ENCODE results near the gene FBXO30. TPM values are rescaled to one million over a fixed set of nuclear protein-coding genes. Genes with fewer than 3 reads are reported as not detected.
A peak's percentile ranks its signal among the peaks of the same experiment; 100 is the strongest.

The FBXO30 gene
- total RNA-seq (1 to 10 TPM; 7.5 to 8.0 TPM), polyA plus RNA-seq (1 to 10 TPM; 1.4 to 1.9 TPM)

- Histone ChIP-seq H3K27me3 (ENCODE audit: insufficient read depth, low read length) (no peaks in the 10 kb centered on the region), H3K27ac (ENCODE audit: low read depth, low read length) (peak within 1 kb of the TSS; percentile 86), H3K9me3 (ENCODE audit: control insufficient read depth in 1 of 2, low read length in 2 of 2) (no peaks in the 10 kb centered on the region), H3K4me3 (ENCODE audit: low read length in 2 of 2) (peak within 1 kb of the TSS; percentile 74 to 79), H3K36me3 (ENCODE audit: insufficient read depth, low read length) (no peaks in the 10 kb centered on the region), H3K4me1 (ENCODE audit: insufficient read depth, low read length) (peaks cover 51% of the 10 kb centered on the region)
- Mint-ChIP-seq H3K27me3 (no peaks in the 10 kb centered on the region), H3K4me1 (peaks cover 26 to 60% (median 30%) of the 10 kb centered on the region in 4 donors), H3K9me3 (no peaks in the 10 kb centered on the region), H3K36me3 (peaks cover 0 to 6% of the 10 kb centered on the region in 2 donors), H3K4me3 (peak within 1 kb of the TSS; percentile 93 to 98 (median 95)), H3K27ac (peak within 1 kb of the TSS; percentile 96 to 97 (median 96))
- peak; percentile 85 to 92 (median 88) for DNase-seq
- POLR2A ChIA-PET (ENCODE audit: partially characterized antibody) = interaction anchor here (0.7 to 3.0 kb wide), 12 partner anchors 9 to 150 kb away, joined by 3 to 49 read pairs (median 4); partner anchors contain the start of genes EPM2A and SHPRH
- intact Hi-C loops (cut with micrococcal nuclease) = loop anchor here (1.0 to 2.0 kb wide), 3 partner anchors 52 to 150 kb away; partner anchors contain the start of genes EPM2A and SHPRH
- CTCF ChIA-PET (ENCODE audit: partially characterized antibody) = interaction anchor here (0.5 to 2.1 kb wide), 9 partner anchors 9 to 965 kb away, joined by 3 to 12 read pairs (median 5); partner anchors contain the start of gene SHPRH
Measured at GRCh38 chr6:145814501-145815308, at the start of gene FBXO30. Gene FBXO30, minus strand, starts transcription at chr6:145814795. Its CDS starts 8,390 bp downstream, at chr6:145806405.

GRCh38 chr6:145863988-145864616 lies 49.5 kb upstream of the FBXO30 start:
- H3K27me3 ChIP-seq (ENCODE audit: insufficient read depth, low read length) = no peaks in the 10 kb centered on the region
- Mint-ChIP-seq H3K4me1 (peaks cover 31 to 44% (median 35%) of the 10 kb centered on the region in 4 donors), H3K27me3 (no peaks in the 10 kb centered on the region), H3K4me3 (no peak overlapping the region), H3K9me3 (peaks cover 0 to 8% (median 3%) of the 10 kb centered on the region in 8 donors), H3K27ac (peak overlapping the region in 1 of 7 donors; percentile 38), H3K36me3 (peaks cover 7 to 16% of the 10 kb centered on the region in 2 donors)
- POLR2A ChIA-PET (ENCODE audit: partially characterized antibody) = interaction anchor here (1.5 to 3.4 kb wide), 2 partner anchors 49 kb away, joined by 9 to 42 read pairs; partner anchors contain the start of gene FBXO30
- no peaks in the 10 kb centered on the region for H3K9me3 ChIP-seq (ENCODE audit: control insufficient read depth in 1 of 2, low read length in 2 of 2)
- H3K27ac ChIP-seq (ENCODE audit: low read depth, low read length) = no peak overlapping the region
- intact Hi-C loops (cut with micrococcal nuclease) = no loop called here
- H3K4me1 ChIP-seq (ENCODE audit: insufficient read depth, low read length) = peaks cover 38% of the 10 kb centered on the region
- no peak overlapping the region for H3K4me3 ChIP-seq (ENCODE audit: low read length in 2 of 2)
- DNase-seq = no peak
- CTCF ChIA-PET (ENCODE audit: partially characterized antibody) = interaction anchor here (3.0 kb wide), 1 partner anchor 49 kb away, joined by 12 read pairs; the partner anchor contains the start of gene FBXO30
- H3K36me3 ChIP-seq (ENCODE audit: insufficient read depth, low read length) = no peaks in the 10 kb centered on the region

- CTCF ChIA-PET (ENCODE audit: partially characterized antibody) = no interaction called here
Measured at GRCh38 chr6:145863366-145863765, 48.8 kb upstream of the FBXO30 start.

GRCh38 chr6:145860562-145860961 lies 46.0 kb upstream of the FBXO30 start:
- Mint-ChIP-seq H3K36me3 (peaks cover 15 to 31% of the 10 kb centered on the region in 2 donors), H3K27ac (no peak overlapping the region), H3K4me3 (no peak overlapping the region), H3K4me1 (peaks cover 9 to 15% (median 10%) of the 10 kb centered on the region in 4 donors), H3K27me3 (no peaks in the 10 kb centered on the region), H3K9me3 (peaks cover 0 to 8% (median 3%) of the 10 kb centered on the region in 8 donors)
- no peak overlapping the region for H3K4me3 ChIP-seq (ENCODE audit: low read length in 2 of 2)
- no peaks in the 10 kb centered on the region for H3K27me3 ChIP-seq (ENCODE audit: insufficient read depth, low read length)
- no peaks in the 10 kb centered on the region for H3K9me3 ChIP-seq (ENCODE audit: control insufficient read depth in 1 of 2, low read length in 2 of 2)
- DNase-seq = no peak
- intact Hi-C loops (cut with micrococcal nuclease) = no loop called here
- ChIA-PET POLR2A (ENCODE audit: partially characterized antibody) (no interaction called here), CTCF (ENCODE audit: partially characterized antibody) (no interaction called here)
- H3K27ac ChIP-seq (ENCODE audit: low read depth, low read length) = no peak overlapping the region
- no peaks in the 10 kb centered on the region for H3K36me3 ChIP-seq (ENCODE audit: insufficient read depth, low read length)
- H3K4me1 ChIP-seq (ENCODE audit: insufficient read depth, low read length) = peaks cover 11% of the 10 kb centered on the region

More at GRCh38 chr6:145863366-145863765, 48.8 kb upstream of the FBXO30 start:
- peaks cover 38% of the 10 kb centered on the region for H3K4me1 ChIP-seq (ENCODE audit: insufficient read depth, low read length)
- H3K4me3 ChIP-seq (ENCODE audit: low read length in 2 of 2) = no peak overlapping the region
- POLR2A ChIA-PET (ENCODE audit: partially characterized antibody) = interaction anchor here (1.5 kb wide), 1 partner anchor 48 kb away, joined by 9 read pairs; the partner anchor contains the start of gene FBXO30
- no peak overlapping the region for H3K27ac ChIP-seq (ENCODE audit: low read depth, low read length)
- no peak for DNase-seq
- Mint-ChIP-seq H3K27ac (peak overlapping the region in 4 of 7 donors; percentile 2 to 38 (median 34)), H3K27me3 (no peaks in the 10 kb centered on the region), H3K4me3 (no peak overlapping the region), H3K4me1 (peaks cover 31 to 41% (median 35%) of the 10 kb centered on the region in 4 donors), H3K9me3 (peaks cover 0 to 8% (median 3%) of the 10 kb centered on the region in 8 donors), H3K36me3 (peaks cover 10 to 21% of the 10 kb centered on the region in 2 donors)
- H3K27me3 ChIP-seq (ENCODE audit: insufficient read depth, low read length) = no peaks in the 10 kb centered on the region
- intact Hi-C loops (cut with micrococcal nuclease) = no loop called here
- no peaks in the 10 kb centered on the region for H3K9me3 ChIP-seq (ENCODE audit: control insufficient read depth in 1 of 2, low read length in 2 of 2)
- H3K36me3 ChIP-seq (ENCODE audit: insufficient read depth, low read length) = no peaks in the 10 kb centered on the region

GRCh38 chr6:145850671-145851070 lies 36.1 kb upstream of the FBXO30 start:
- Mint-ChIP-seq H3K27me3 (no peaks in the 10 kb centered on the region), H3K36me3 (peaks cover 0 to 8% of the 10 kb centered on the region in 2 donors), H3K4me3 (no peak overlapping the region), H3K9me3 (peaks cover 0 to 2% (median 0%) of the 10 kb centered on the region in 8 donors), H3K4me1 (no peaks in the 10 kb centered on the region), H3K27ac (no peak overlapping the region)
- no peak overlapping the region for H3K4me3 ChIP-seq (ENCODE audit: low read length in 2 of 2)
- intact Hi-C loops (cut with micrococcal nuclease) = no loop called here
- no peaks in the 10 kb centered on the region for H3K27me3 ChIP-seq (ENCODE audit: insufficient read depth, low read length)
- no peak for DNase-seq
- H3K27ac ChIP-seq (ENCODE audit: low read depth, low read length) = no peak overlapping the region
- no peaks in the 10 kb centered on the region for H3K9me3 ChIP-seq (ENCODE audit: control insufficient read depth in 1 of 2, low read length in 2 of 2)
- H3K4me1 ChIP-seq (ENCODE audit: insufficient read depth, low read length) = no peaks in the 10 kb centered on the region
- ChIA-PET POLR2A (ENCODE audit: partially characterized antibody) (no interaction called here), CTCF (ENCODE audit: partially characterized antibody) (no interaction called here)
- H3K36me3 ChIP-seq (ENCODE audit: insufficient read depth, low read length) = no peaks in the 10 kb centered on the region

- peak overlapping the region in 1 of 8 donors; percentile 7 for H3K4me3 Mint-ChIP-seq
- intact Hi-C loops (cut with micrococcal nuclease) = no loop called here
- Histone ChIP-seq H3K9me3 (ENCODE audit: control insufficient read depth in 1 of 2, low read length in 2 of 2) (no peaks in the 10 kb centered on the region), H3K27ac (ENCODE audit: low read depth, low read length) (no peak overlapping the region), H3K27me3 (ENCODE audit: insufficient read depth, low read length) (no peaks in the 10 kb centered on the region), H3K4me1 (ENCODE audit: insufficient read depth, low read length) (no peaks in the 10 kb centered on the region), H3K4me3 (ENCODE audit: low read length in 2 of 2) (no peak overlapping the region), H3K36me3 (ENCODE audit: insufficient read depth, low read length) (no peaks in the 10 kb centered on the region)
- H3K27ac Mint-ChIP-seq = no peak overlapping the region
- DNase-seq = no peak
- H3K4me1 Mint-ChIP-seq = no peaks in the 10 kb centered on the region
- peaks cover 0 to 14% of the 10 kb centered on the region in 2 donors for H3K36me3 Mint-ChIP-seq
- H3K27me3 Mint-ChIP-seq = no peaks in the 10 kb centered on the region
- peaks cover 0 to 2% (median 0%) of the 10 kb centered on the region in 8 donors for H3K9me3 Mint-ChIP-seq
- CTCF ChIA-PET (ENCODE audit: partially characterized antibody) = no interaction called here
- POLR2A ChIA-PET (ENCODE audit: partially characterized antibody) = no interaction called here
Measured at GRCh38 chr6:145848541-145848940, 33.9 kb upstream of the FBXO30 start.

GRCh38 chr6:145845557-145845956 lies 31.0 kb upstream of the FBXO30 start:
- peaks cover 0 to 2% (median 0%) of the 10 kb centered on the region in 8 donors for H3K9me3 Mint-ChIP-seq
- Histone ChIP-seq H3K27ac (ENCODE audit: low read depth, low read length) (no peak overlapping the region), H3K4me1 (ENCODE audit: insufficient read depth, low read length) (no peaks in the 10 kb centered on the region), H3K9me3 (ENCODE audit: control insufficient read depth in 1 of 2, low read length in 2 of 2) (no peaks in the 10 kb centered on the region), H3K4me3 (ENCODE audit: low read length in 2 of 2) (no peak overlapping the region), H3K36me3 (ENCODE audit: insufficient read depth, low read length) (no peaks in the 10 kb centered on the region), H3K27me3 (ENCODE audit: insufficient read depth, low read length) (no peaks in the 10 kb centered on the region)
- H3K4me3 Mint-ChIP-seq = no peak overlapping the region
- peaks cover 0 to 14% of the 10 kb centered on the region in 2 donors for H3K36me3 Mint-ChIP-seq
- ChIA-PET POLR2A (ENCODE audit: partially characterized antibody) (no interaction called here), CTCF (ENCODE audit: partially characterized antibody) (no interaction called here)
- H3K27ac Mint-ChIP-seq = no peak overlapping the region
- no peak for DNase-seq
- no peaks in the 10 kb centered on the region for H3K4me1 Mint-ChIP-seq
- no peaks in the 10 kb centered on the region for H3K27me3 Mint-ChIP-seq
- intact Hi-C loops (cut with micrococcal nuclease) = no loop called here

Measured in CD4-positive, alpha-beta memory T cell (primary cell).